ENCODE results near the gene MACO1. TPM values are rescaled to one million over a fixed set of nuclear protein-coding genes. Genes with fewer than 3 reads are reported as not detected.
A peak's percentile ranks its signal among the peaks of the same experiment; 100 is the strongest.

Gene MACO1
- total and polyA plus RNA-seq, 2 of the 13 experiments (the other 11 are each of a cell fraction or from before 2014, with no cell fraction given), result 9.7 to 17.0 TPM

DNA sequence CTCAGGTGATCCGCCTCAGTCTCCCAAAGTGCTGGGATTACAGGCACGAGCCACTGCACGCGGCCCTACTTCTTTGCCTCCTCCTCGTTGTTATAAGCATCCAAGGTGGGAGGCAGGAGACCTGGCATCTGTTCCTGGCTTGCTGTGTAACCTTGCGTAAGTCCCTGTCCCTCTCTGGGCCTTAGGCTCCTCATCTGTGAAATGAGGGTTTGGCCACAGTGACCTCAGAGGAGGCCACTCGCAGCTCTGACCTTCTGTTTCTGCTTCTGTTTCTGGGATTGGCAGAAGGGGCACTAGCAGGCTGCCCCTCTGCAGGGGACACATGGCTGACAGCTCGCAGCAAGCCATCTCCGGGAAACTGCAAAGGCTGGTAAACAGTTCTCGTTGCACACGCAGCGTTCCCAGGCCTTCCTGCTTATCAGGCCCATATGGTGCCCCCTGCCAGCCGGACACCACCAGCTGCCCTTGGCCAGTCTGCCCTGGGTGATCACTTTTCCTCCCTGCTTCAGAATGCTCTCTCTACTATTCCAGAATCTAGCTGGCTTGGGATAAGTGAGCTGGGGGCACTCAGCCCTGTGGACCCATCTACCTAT is 110.1 kb downstream of the MACO1 start:
- FAIRE-seq (no peak), DNase-seq (ENCODE audit: low spot score) (no peak), ATAC-seq (no peak)
- peak overlapping the region; percentile 49 for H3K4me2 ChIP-seq (ENCODE audit: low read depth, low read length)
- H3K9ac ChIP-seq (ENCODE audit: insufficient read depth, low read depth, low read length), result no peak overlapping the region
- in situ Hi-C loops (cut with HindIII; ENCODE audit: extremely low pct_ligation_motif_present, low pct_unique_long_range_greater_than_20kb) (no loop called here), intact Hi-C loops (cut with micrococcal nuclease; ENCODE audit: unreplicated experiment) (no loop called here)
- H2AFZ ChIP-seq (ENCODE audit: low read length), result no peak overlapping the region
- peaks cover 52% of the 10 kb centered on the region for H3K4me1 ChIP-seq (ENCODE audit: insufficient read depth, low read length)
- H3K36me3 ChIP-seq (replicated peaks in 1 of 2; ENCODE audit: control insufficient read depth in 1 of 2, insufficient read depth in 2 of 2, low read length in 2 of 2), result no peaks in the 10 kb centered on the region
- no peaks in the 10 kb centered on the region for H3K9me3 ChIP-seq (ENCODE audit: low read length)
- no peaks in the 10 kb centered on the region for H3K79me2 ChIP-seq (ENCODE audit: insufficient read depth, low read length)
- CTCF ChIA-PET (ENCODE audit: low intra/inter-chr PET ratio, low total read pairs), result no interaction called here
- H3K27me3 ChIP-seq (ENCODE audit: control insufficient read depth in 1 of 2, insufficient read depth in 2 of 2, low read length in 2 of 2), result peaks cover 4 to 15% of the 10 kb centered on the region in 2 experiments
- no peak overlapping the region for H3K27ac ChIP-seq (ENCODE audit: extremely low read length, insufficient read depth, low read length)
- peak overlapping the region in 1 of 3 experiments; percentile 22; a peak in 1 of 6 replicates for H3K4me3 ChIP-seq (replicated peaks in 1 of 3; ENCODE audit: insufficient read depth in 1 of 3, low read depth in 2 of 3, low read length in 3 of 3)
- H4K20me1 ChIP-seq (ENCODE audit: insufficient read depth, low read length), result no peaks in the 10 kb centered on the region
- WGBS (ENCODE audit: low lambda C conversion rate), result 45% methylated on average over 13 of the region's 13 CpGs
- BruUV-seq (replicated peaks), result no TSS peak
- POLR2A ChIA-PET, result no interaction called here
- TF ChIP-seq SNAI1 (CRISPR knock-in tag; IDR thresholded peaks at IDR 0.05; ENCODE audit: borderline replicate concordance), result no peak
- TF ChIP-seq, protein P1, sequence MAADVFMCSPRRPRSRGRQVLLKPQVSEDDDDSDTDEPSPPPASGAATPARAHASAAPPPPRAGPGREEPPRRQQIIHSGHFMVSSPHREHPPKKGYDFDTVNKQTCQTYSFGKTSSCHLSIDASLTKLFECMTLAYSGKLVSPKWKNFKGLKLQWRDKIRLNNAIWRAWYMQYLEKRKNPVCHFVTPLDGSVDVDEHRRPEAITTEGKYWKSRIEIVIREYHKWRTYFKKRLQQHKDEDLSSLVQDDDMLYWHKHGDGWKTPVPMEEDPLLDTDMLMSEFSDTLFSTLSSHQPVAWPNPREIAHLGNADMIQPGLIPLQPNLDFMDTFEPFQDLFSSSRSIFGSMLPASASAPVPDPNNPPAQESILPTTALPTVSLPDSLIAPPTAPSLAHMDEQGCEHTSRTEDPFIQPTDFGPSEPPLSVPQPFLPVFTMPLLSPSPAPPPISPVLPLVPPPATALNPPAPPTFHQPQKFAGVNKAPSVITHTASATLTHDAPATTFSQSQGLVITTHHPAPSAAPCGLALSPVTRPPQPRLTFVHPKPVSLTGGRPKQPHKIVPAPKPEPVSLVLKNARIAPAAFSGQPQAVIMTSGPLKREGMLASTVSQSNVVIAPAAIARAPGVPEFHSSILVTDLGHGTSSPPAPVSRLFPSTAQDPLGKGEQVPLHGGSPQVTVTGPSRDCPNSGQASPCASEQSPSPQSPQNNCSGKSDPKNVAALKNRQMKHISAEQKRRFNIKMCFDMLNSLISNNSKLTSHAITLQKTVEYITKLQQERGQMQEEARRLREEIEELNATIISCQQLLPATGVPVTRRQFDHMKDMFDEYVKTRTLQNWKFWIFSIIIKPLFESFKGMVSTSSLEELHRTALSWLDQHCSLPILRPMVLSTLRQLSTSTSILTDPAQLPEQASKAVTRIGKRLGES (CRISPR knock-in tag; IDR thresholded peaks at IDR 0.05; ENCODE audit: borderline replicate concordance), result no peak
- TF ChIP-seq ZNF768 (CRISPR knock-in tag; IDR thresholded peaks at IDR 0.05), result peak; percentile 97
- no peak for TF ChIP-seq TCF12 (IDR thresholded peaks at IDR 0.05)
- no peak for TF ChIP-seq TCF12 (CRISPR knock-in tag; IDR thresholded peaks at IDR 0.05)
- TF ChIP-seq ZMYM3 (CRISPR knock-in tag; IDR thresholded peaks at IDR 0.05), result 0 out of 2 replicates have a peak, but pooled peaks have one; percentile 38
- TF ChIP-seq ZNF230 (CRISPR knock-in tag; IDR thresholded peaks at IDR 0.05), result no peak
- TF ChIP-seq, protein P2, sequence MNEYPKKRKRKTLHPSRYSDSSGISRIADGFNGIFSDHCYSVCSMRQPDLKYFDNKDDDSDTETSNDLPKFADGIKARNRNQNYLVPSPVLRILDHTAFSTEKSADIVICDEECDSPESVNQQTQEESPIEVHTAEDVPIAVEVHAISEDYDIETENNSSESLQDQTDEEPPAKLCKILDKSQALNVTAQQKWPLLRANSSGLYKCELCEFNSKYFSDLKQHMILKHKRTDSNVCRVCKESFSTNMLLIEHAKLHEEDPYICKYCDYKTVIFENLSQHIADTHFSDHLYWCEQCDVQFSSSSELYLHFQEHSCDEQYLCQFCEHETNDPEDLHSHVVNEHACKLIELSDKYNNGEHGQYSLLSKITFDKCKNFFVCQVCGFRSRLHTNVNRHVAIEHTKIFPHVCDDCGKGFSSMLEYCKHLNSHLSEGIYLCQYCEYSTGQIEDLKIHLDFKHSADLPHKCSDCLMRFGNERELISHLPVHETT (CRISPR knock-in tag; conservative IDR thresholded peaks at IDR 0.05), result no peak
- no peak for TF ChIP-seq RXRB (CRISPR knock-in tag; IDR thresholded peaks at IDR 0.05; ENCODE audit: borderline replicate concordance)
- no peak for TF ChIP-seq MAFK (conservative IDR thresholded peaks at IDR 0.05 in 1 of 2, IDR thresholded peaks at IDR 0.05 in 1 of 2; ENCODE audit: low read length in 2 of 2)
- TF ChIP-seq ZFP82 (CRISPR knock-in tag; IDR thresholded peaks at IDR 0.05; ENCODE audit: borderline replicate concordance), result no peak
- TF ChIP-seq ZNF776 (CRISPR knock-in tag; IDR thresholded peaks at IDR 0.05), result no peak
- TF ChIP-seq HNRNPL (IDR thresholded peaks at IDR 0.05; ENCODE audit: low read depth, low read length), result 0 out of 2 replicates have a peak, but pooled peaks have one; percentile 23
- TF ChIP-seq, protein P3, sequence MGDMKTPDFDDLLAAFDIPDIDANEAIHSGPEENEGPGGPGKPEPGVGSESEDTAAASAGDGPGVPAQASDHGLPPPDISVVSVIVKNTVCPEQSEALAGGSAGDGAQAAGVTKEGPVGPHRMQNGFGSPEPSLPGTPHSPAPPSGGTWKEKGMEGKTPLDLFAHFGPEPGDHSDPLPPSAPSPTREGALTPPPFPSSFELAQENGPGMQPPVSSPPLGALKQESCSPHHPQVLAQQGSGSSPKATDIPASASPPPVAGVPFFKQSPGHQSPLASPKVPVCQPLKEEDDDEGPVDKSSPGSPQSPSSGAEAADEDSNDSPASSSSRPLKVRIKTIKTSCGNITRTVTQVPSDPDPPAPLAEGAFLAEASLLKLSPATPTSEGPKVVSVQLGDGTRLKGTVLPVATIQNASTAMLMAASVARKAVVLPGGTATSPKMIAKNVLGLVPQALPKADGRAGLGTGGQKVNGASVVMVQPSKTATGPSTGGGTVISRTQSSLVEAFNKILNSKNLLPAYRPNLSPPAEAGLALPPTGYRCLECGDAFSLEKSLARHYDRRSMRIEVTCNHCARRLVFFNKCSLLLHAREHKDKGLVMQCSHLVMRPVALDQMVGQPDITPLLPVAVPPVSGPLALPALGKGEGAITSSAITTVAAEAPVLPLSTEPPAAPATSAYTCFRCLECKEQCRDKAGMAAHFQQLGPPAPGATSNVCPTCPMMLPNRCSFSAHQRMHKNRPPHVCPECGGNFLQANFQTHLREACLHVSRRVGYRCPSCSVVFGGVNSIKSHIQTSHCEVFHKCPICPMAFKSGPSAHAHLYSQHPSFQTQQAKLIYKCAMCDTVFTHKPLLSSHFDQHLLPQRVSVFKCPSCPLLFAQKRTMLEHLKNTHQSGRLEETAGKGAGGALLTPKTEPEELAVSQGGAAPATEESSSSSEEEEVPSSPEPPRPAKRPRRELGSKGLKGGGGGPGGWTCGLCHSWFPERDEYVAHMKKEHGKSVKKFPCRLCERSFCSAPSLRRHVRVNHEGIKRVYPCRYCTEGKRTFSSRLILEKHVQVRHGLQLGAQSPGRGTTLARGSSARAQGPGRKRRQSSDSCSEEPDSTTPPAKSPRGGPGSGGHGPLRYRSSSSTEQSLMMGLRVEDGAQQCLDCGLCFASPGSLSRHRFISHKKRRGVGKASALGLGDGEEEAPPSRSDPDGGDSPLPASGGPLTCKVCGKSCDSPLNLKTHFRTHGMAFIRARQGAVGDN (CRISPR knock-in tag; IDR thresholded peaks at IDR 0.05), result peak; percentile 33; the same call in 1 of the 2 replicates
- TF ChIP-seq, protein P4, sequence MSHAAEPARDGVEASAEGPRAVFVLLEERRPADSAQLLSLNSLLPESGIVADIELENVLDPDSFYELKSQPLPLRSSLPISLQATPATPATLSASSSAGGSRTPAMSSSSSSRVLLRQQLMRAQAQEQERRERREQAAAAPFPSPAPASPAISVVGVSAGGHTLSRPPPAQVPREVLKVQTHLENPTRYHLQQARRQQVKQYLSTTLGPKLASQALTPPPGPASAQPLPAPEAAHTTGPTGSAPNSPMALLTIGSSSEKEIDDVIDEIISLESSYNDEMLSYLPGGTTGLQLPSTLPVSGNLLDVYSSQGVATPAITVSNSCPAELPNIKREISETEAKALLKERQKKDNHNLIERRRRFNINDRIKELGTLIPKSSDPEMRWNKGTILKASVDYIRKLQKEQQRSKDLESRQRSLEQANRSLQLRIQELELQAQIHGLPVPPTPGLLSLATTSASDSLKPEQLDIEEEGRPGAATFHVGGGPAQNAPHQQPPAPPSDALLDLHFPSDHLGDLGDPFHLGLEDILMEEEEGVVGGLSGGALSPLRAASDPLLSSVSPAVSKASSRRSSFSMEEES (CRISPR knock-in tag; IDR thresholded peaks at IDR 0.05), result no peak

Measured in HepG2 (cell line).